HG02798 (cell line): ENCODE results near the gene MYO3B.
"Not testable (repeated sequence)": the region's sequence is repeated elsewhere in the genome, so short reads cannot be mapped to it uniquely, and the experiment has no call there.

Experiments
- ATAC-seq: cut with Tn5 transposase; IDR thresholded peaks from one replicate; pipeline ENCODE4 v1.9.1; 2021; ENCODE audit warnings: mild to moderate bottlenecking; ENCODE audit not compliant: unreplicated experiment, poor library complexity

Gene MYO3B

GRCh38 chr2:170652637-170653417 lies 474.9 kb downstream of the MYO3B start:
- ATAC-seq: no peak

- no peak for ATAC-seq
Measured at GRCh38 chr2:170656669-170657068, 478.7 kb downstream of the MYO3B start.

GRCh38 chr2:170660409-170660808 lies 482.5 kb downstream of the MYO3B start:
- ATAC-seq: no peak

GRCh38 chr2:170665743-170666142 lies 487.8 kb downstream of the MYO3B start:
- ATAC-seq: no peak

GRCh38 chr2:170669909-170670308 lies 492.0 kb downstream of the MYO3B start:
- ATAC-seq: no peak

GRCh38 chr2:170670651-170671050 lies 492.7 kb downstream of the MYO3B start:
- no peak for ATAC-seq

GRCh38 chr2:170671079-170671478 lies 493.1 kb downstream of the MYO3B start:
- no peak for ATAC-seq

- ATAC-seq: not testable (repeated sequence)
Measured at GRCh38 chr2:170674282-170674681, 496.3 kb downstream of the MYO3B start.

- no peak for ATAC-seq
Measured at GRCh38 chr2:170675701-170676100, 497.8 kb downstream of the MYO3B start.

GRCh38 chr2:170679607-170680079 lies 501.7 kb downstream of the MYO3B start:
- ATAC-seq: no peak

GRCh38 chr2:170680172-170680941 lies 502.4 kb downstream of the MYO3B start:
- peak; percentile 96 for ATAC-seq

- no peak for ATAC-seq
Measured at GRCh38 chr2:170681311-170681710, 503.4 kb downstream of the MYO3B start.

- ATAC-seq: no peak
Measured at GRCh38 chr2:170685591-170685990, 507.6 kb downstream of the MYO3B start.

GRCh38 chr2:170689481-170689880 lies 511.5 kb downstream of the MYO3B start:
- no peak for ATAC-seq

- no peak for ATAC-seq
Measured at GRCh38 chr2:170690640-170691039, 512.7 kb downstream of the MYO3B start.

GRCh38 chr2:170694316-170694715 lies 516.4 kb downstream of the MYO3B start:
- no peak for ATAC-seq

GRCh38 chr2:170695521-170696410 lies 517.8 kb downstream of the MYO3B start:
- ATAC-seq: no peak

GRCh38 chr2:170696948-170697347 lies 519.0 kb downstream of the MYO3B start:
- ATAC-seq: no peak

- ATAC-seq: no peak
Measured at GRCh38 chr2:170701011-170701410, 523.1 kb downstream of the MYO3B start.

GRCh38 chr2:170703776-170704476 lies 526.0 kb downstream of the MYO3B start:
- no peak for ATAC-seq
